Limb (tissue), 2 donors: ENCODE measurements around the gene CRYBA4.
"Not testable (repeated sequence)": the region's sequence is repeated elsewhere in the genome, so short reads cannot be mapped to it uniquely, and the experiment has no call there.

Source experiments
- DNase-seq, 2 donors: peaks; one replicate each; pipeline ENCODE4 v3.0.0-alpha.2; 2016; ENCODE audit errors: extremely low spot score in 2 of 2

Gene CRYBA4

DNA sequence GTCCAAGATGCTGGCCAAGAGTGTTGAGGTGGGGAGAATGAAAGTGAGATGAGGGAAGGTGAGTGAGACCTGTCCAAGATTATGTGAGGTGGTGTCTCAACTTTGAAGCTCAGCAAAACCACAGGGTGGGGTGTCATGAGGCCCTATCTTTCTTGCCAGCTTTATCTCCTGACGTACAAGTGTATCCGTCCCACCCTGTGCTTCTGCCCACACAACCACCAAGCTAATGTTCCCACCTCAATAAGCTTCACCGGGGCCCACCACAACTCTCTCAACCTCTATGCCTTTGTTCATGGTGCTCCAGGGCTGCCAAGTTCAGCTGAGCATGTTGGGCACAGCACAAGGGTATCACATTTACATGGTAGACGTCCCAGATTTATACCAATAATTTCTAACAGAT lies 24.7 kb upstream of the CRYBA4 start:
- DNase-seq, result no peak

DNA sequence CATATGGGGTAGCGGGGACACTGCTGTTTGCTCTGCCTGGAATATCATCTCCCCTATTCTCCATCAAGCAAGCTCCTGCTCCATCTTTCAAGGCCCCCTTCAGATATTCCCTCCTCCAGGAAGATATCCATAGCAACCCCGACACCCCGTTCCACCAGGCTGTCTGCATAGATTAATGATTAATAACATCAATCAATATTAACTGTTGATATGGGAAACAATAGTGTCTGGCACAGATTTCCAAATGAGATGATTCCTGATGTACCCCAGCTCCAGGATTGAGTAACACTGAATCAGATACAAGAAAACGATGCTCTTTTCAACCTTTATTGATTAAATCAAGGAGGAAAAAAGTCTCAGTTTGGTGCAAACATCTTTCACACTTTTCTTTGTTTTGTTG lies 24.3 kb upstream of the CRYBA4 start:
- no peak for DNase-seq

DNA sequence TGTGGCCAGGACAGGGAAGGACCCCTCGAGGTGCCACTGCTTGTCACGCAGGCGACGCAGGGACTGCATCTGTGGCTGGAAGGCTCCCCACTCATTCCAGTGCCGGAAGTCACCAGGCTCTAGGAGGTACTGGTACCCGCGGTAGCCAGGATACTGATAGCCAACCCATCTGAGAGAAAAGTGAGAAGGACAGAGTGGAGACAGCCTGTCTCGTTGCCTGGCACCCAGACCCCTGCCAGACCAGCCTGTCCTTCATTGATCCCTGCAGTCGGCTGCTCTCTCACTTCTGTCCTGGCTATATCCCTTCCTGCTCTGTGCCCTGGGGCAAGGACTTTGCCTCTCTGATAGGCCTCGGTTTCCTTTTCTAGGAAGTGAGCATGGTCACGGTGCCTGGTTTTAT lies 22.3 kb upstream of the CRYBA4 start:
- DNase-seq, result no peak

DNA sequence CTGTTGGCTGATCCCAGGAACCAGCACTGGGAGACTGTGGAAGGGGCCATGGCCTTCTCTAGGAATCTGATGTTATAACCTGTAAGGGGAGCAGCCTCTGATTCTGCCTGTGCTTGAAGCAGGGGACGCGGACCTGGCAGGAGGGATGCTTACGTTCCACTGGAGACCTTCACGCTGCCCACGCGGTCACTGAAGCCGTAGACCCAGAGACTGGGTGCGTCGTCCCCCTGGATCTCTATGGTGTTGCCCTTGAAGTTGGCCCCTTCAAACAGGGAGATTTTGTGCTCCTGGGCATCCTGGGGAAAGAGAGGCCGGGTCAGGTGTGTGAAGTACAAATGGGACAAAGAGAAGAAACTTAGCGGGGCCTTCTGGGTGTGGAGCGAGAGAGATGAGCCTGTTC lies 20.0 kb upstream of the CRYBA4 start:
- no peak for DNase-seq

DNA sequence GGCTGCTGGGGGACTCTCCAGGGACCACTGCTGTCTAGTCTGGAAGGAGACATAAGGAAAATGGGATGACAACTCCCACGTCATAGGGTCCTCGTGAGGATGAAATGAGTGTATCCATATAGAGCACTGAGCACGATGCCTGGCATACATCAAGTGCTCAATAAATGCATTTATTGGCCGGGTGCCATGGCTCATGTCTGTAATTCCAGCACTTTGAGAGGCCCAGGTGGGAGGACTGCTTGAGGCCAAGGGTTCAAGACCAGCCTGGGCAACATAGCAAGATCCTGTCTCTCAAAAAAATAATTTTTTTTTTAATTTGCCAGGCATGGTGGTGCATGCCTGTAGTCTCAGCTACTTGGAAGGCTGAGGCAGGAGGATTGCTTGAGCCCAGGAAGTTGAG lies 19.6 kb upstream of the CRYBA4 start:
- no peak for DNase-seq

DNA sequence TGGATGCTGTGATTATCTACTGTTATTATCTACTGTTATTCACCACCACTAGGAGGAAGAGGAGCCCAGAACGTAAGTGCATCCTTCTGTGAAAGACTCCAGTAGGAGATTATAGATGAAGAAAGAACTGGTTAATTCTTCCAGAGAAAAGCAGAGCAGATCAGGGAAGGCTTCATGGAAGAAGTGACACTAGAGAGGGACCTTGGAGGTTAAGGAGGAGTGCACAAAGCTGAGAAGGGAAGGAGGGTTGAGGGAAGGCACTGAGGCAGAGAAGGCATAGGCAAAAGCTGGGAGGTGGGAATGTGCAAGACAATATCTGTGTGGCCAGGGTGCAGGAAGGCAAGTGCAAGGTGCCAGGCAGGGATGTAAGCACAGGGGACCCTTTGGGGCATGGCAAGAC lies 17.4 kb upstream of the CRYBA4 start:
- no peak for DNase-seq

DNA sequence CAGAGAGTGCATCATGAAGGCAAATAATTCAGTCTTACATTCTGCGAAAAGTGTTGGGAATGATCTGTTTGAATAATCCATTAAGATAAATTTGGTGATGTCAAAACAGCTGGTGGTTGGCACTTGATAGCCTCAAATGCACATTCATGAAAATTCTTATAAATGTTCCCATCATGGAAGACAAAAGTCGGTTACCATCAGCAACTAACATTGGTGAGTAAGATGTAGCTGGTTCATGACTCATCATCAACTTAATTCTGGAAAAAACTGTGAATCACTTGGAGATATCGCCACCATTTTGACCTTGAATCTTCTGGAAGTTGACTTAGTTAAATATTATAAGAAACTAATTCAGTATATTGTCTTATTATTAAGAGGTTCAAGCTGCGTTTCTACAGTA lies 15.2 kb upstream of the CRYBA4 start:
- DNase-seq, result no peak

DNA sequence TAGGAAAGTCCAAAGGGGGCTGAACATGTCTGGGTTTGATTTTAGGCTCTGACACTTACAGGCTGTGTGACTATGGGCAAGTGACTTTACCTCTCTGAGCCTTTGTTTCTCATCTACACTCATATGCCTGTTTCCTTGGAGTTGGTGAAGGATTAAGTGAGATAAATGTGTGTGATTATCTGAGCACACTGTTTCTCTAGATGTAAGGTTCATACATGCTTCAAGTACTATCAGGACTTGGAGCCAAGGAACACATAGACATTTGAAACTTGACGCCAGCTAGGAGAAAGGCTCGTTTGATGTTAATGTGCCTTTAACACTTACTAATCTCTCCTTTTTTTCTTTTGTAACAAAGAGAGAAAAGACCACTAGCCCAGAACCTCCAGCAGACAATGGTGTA lies 13.6 kb upstream of the CRYBA4 start:
- no peak for DNase-seq

DNA sequence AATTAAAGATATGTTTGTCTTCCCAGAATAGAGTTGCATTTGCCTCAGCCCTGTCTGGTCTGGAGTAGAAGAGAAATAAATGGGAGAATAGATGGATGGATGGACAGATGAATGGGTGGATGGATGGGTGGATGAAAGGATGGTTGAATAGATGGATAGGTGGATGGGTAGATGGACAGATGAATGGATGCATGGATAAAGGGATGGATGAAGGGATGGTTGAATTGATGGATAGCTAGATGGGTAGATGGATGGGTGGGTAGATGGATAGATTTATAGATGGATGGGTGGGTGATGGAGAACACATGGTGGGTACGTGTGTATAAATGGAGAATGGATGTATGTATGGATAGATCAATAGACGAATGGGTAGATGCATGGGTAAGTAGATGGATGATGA lies 12.5 kb upstream of the CRYBA4 start:
- no peak for DNase-seq

- peak; percentile 8 to 46 for DNase-seq
Measured at GRCh38 chr22:26610072-26610958, 11.4 kb upstream of the CRYBA4 start.

- no peak for DNase-seq
Measured at GRCh38 chr22:26610996-26611395, 10.8 kb upstream of the CRYBA4 start.

DNA sequence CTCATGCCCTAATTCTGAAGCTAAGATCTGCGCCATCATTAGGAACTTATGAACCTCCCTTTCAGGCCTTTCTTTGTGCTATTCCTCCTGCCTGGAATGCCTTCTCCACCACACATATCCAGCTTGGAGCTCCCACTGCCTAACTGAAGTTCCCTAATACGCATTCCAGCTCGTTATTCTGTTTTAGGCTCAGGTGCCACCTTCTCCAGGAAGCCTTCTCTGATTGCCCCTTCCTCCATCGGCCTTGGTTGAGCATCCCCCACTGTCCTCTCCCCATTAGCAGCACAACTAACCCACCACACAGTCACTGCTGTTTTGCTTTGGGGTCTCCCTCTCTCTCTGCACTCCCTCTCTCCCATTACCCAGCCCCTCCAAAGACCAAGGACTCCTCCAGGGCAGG lies 9.1 kb upstream of the CRYBA4 start:
- no peak for DNase-seq

- not testable (repeated sequence) for DNase-seq
Measured at GRCh38 chr22:26613753-26614152, 8.0 kb upstream of the CRYBA4 start.

DNA sequence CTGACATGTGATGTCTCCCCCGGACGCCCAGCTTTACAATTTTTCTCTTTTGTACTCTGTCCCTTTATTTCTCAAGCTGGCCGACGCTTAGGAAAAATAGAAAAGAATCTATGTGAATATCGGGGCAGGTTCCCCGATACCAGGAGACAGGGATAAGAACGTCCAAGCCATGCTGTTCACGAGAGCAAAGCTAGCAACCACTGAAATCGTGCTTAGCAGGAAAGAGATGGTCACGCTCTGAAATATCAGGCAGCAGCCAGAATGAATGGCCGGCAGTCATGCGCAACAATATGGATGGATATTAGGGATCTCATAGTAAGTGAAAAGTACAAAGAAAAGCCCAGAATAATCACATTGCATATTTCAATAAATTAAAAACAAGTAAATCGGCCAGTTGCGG lies 7.4 kb upstream of the CRYBA4 start:
- DNase-seq, result no peak

DNA sequence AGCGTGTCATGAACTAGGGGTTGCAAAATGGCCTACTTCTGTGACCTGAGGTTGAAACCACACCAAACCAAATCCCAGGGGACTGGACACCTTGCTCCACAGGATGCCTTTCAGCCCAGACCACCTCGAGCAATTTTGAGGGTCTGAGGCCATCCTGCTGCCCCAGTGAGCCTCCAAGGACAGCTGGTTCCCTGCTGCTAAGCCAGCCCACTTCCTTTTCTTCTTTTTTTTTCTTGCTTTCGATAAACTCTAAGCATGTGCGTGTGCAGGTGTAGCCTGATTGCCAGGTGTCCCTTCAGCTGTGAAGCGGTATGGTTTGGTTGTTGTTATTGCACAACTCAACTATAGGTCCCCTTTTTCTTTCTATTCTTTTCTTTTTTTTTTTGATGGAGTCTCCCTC lies 6.6 kb upstream of the CRYBA4 start:
- no peak for DNase-seq

DNA sequence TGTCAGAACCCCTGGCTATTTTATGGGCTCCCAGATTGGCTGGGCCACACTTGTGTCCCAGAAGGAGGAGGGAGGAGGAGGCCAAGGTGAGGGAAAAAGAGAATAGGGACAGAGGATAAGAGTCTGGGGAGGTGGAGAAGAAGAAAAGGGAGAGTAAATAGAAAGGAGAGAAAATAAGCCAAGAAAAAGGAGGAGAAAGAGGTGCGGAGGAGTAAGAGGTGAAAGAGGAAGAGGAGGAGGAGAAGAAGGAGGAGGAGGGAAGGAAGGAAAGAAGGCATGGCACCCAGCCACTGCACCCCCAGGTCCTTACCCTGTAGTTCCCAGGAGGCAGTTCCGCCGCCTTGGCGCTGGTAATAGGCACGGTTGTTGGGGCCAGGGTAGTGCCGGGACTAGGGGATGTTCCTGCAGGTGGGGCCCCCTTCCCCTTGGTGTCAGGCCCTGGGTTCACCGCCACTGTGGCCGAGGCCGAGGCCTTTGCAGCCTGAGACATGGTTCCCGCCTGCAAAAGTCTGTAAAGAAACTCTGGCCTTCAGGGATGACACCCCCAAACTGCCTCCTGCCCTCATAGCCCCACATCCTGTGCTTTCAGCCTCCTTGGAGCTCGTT lies 5.8 kb upstream of the CRYBA4 start:
- no peak for DNase-seq

DNA sequence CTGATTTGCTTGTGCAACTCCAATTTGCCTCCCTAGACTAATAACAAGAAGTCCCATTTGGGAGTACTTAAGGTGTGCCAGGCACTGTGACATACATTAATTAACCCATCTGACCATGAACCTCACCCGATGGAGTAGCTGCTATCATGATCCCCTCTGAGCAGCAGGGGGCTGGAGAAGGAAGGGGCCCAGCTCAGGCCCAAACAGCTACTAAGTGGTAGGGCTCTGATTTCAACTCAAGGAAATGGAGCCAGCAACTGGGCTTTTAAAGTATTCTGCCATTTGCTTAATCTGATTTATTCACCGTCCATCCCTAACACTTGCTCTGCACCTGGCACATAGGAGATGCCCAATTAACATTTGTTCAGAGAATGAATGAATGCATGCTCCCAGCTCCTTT lies 5.1 kb upstream of the CRYBA4 start:
- DNase-seq, result no peak

- peak in 1 of 2 donors; percentile 38 for DNase-seq
Measured at GRCh38 chr22:26617271-26618199, 4.2 kb upstream of the CRYBA4 start, which contains the start of gene CRYBB1. Gene CRYBB1 (minus strand): TSS chr22:26618027. CDS start chr22:26616319, 1,708 bp downstream.

DNA sequence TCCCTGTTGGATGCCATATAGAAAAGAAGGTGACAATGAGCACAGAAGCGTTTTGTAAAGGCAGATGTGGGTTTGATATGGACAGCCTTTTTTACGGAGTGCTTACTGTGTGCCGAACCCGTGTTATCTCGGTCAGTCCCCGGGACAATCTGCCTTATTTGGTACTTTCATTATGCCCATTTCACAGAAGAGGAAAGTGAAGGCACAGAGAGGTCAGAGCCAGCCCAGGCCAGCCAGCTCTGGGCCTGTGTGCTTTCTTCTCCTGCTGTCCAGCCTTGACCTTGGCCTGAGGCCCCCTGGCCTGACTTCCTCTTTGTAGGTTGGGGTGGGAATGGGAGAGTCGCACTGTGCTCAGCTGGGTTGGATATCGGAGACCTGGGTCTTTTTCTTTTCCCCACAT lies 3.3 kb upstream of the CRYBA4 start:
- no peak for DNase-seq

DNA sequence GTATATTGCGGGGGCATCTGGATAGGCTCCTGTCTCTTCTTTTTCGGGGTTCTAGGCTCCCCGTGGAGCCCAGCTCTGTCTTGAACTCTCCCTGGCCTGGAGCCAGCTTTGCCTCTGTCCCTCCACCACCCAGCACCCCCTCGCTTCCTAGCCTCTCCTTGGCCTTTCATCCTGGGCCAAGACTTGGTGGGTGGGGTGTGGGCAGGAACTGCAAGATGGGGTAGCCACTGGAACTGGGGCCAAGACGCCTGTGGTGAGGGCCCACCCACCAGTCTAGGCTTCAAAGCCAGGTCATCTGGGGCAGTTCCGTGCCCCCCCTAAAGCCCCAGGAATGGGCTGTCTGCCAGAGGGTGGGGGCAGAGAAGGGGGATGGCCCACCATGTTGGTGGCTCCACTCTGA lies 2.3 kb upstream of the CRYBA4 start:
- peak in 1 of 2 donors; percentile 40 for DNase-seq

GRCh38 chr22:26620197-26620596 lies 1.6 kb upstream of the CRYBA4 start:
- DNase-seq, result no peak

DNA sequence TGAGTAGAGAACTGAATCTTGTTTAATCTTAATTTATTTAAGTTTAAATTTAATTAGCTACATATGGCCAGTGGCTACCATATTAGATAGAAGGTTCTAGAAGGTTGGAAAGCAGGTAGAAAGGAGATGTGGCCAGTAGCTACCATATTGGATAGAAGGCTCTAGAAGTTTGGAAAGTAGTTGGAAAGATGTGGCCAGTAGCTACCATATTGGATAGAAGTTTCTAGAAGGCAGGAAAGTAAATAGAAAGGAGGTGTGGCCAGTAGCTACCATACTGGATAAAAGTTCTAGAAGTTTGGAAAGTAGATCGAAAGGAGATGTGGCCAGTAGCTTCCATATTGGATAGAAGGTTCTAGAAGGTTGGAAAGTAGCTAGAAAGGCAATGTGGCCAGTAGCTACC lies 2.2 kb downstream of the CRYBA4 start:
- DNase-seq, result no peak
